Heart left ventricle (tissue), 16 donors: ENCODE measurements around the gene PLXNA3. TPM values are rescaled to one million over a fixed set of nuclear protein-coding genes. Genes with fewer than 3 reads are reported as not detected.
A peak's percentile ranks its signal among the peaks of the same experiment; 100 is the strongest.

ENCODE experiments used
- ATAC-seq, 4 donors: fragments of 200-7000 bp; cut with Tn5 transposase; one replicate each; pipeline ENCODE4 v1.9.1; 2020 to 2022; ENCODE audit warnings: moderate library complexity in 4 of 4, mild to moderate bottlenecking in 3 of 4, moderate number of reproducible peaks in 1 of 4
- DNase-seq, 5 donors: peaks; one replicate each; pipeline ENCODE4 v3.0.0-alpha.2; 2020
- H3K27ac ChIP-seq, 12 donors: fragments of 200-600 bp; sonication (generic) in 4 of 12; one replicate each; pipeline versions ENCODE4 v1.5.0 to v1.8.0; 2016 to 2022; ENCODE audit warnings: mild to moderate bottlenecking in 2 of 12
- H3K27me3 ChIP-seq, 9 donors: fragments of 200-600 bp; sonication (generic) in 2 of 9; one replicate each; pipeline versions ENCODE4 v1.5.1 to v1.8.0; 2016 to 2022; ENCODE audit warnings: mild to moderate bottlenecking in 3 of 9
- H3K36me3 ChIP-seq, 9 donors: fragments of 200-600 bp; sonication (generic) in 2 of 9; one replicate each; pipeline versions ENCODE4 v1.5.0 to v1.8.0; 2018 to 2022; ENCODE audit warnings: mild to moderate bottlenecking in 2 of 9
- H3K4me1 ChIP-seq, 12 donors: fragments of 200-600 bp; sonication (generic) in 4 of 12; one replicate each; pipeline versions ENCODE4 v1.5.0 to v1.8.0; 2016 to 2022; ENCODE audit warnings: mild to moderate bottlenecking in 3 of 12
- H3K4me3 ChIP-seq, 12 donors: fragments of 200-600 bp; sonication (generic) in 4 of 12; one replicate each; pipeline versions ENCODE4 v1.5.0 to v1.8.0; 2017 to 2022; ENCODE audit warnings: mild to moderate bottlenecking in 9 of 12, moderate library complexity in 4 of 12
- H3K9me3 ChIP-seq, 12 donors: fragments of 200-600 bp; sonication (generic) in 4 of 12; one replicate each; pipeline versions ENCODE4 v1.5.0 to v1.8.0; 2016 to 2022; ENCODE audit warnings: mild to moderate bottlenecking in 1 of 12
- CTCF ChIP-seq, 12 donors: fragments of 200-600 bp; sonication (generic) in 4 of 12; IDR thresholded peaks; one replicate each; pipeline versions ENCODE4 v1.5.0 to v1.8.0; 2018 to 2022; ENCODE audit warnings: antibody characterized with exemption in 12 of 12, mild to moderate bottlenecking in 5 of 12
- POLR2A ChIP-seq, 2 donors: fragments of 450-650 bp; IDR thresholded peaks; one replicate each; pipeline ENCODE4 v1.6.1; 2017; ENCODE audit warnings: antibody characterized with exemption in 2 of 2, mild to moderate bottlenecking in 2 of 2, moderate library complexity in 2 of 2
- WGBS, 4 donors: extraction: QIAGEN DNeasy Blood & Tissue Kit in 2 of 4; methylation state at CpG; one replicate each; pipeline versions ENCODE4 v1.1.5 to v1.1.7; 2013 to 2018; 5-methylcytosine and 5-hydroxymethylcytosine counted together
- intact Hi-C, 10 donors: fragments of 100-400 bp; cut with DNase I; formaldehyde crosslinking; loops; one replicate each; pipeline versions ENCODE4 v1.11.1 to v1.14.2; 2022
- polyA plus RNA-seq, 2 donors: library from polyadenylated mRNA; stranded (reverse); fragments of 200-250 nt; gene quantifications; one replicate each; pipeline ENCODE4 v1.2.3, GENCODE V29; 2013
- total RNA-seq, 9 donors: library from RNA; depleted of rRNA in 2 of 9; stranded (reverse); fragments of >200 nt in 2 of 9; fragmentation: NEBNext Ultra II Directional in 3 of 9; extraction: Animal tissue kit (Norgen Biotek cat#: 25700) in 3 of 9; gene quantifications; one replicate each; pipeline versions ENCODE4 v1.1.0 to v1.2.4, GENCODE V29; 2016 to 2023
- donor health status: ischemic (EF 13 %, LVEDD 7.1; RV severe dilation, severe dysfunction).
- donor health status: healthy with polysubstance abuse.
- donor health status: DM: no; HTN: yes; CAD: no.
- donor health status: DM: no; HTN: no; CAD: no.
- donor health status: ischemic (EF 25% LVEDD 6.9; RV normal size, moderate dysfunction).
- donor health status: ischemic (EF 25% LVEDD 5.7; RV mildly dilated, moderate dysfunction).
- donor health status: healthy.
- donor health status: DM: yes; HTN: yes; CAD: no.
- donor health status: ischemic (EF 35%, LVEDD 5.7; RV mildly dilated, moderate dysfunction).
- donor health status: nonischemic (EF 11% LVEDD 7.7; RV severe dilation, severe dysfunction).
- donor health status: DM: yes; HTN: yes; CAD: no.
- donor health status: PGD.
- donor health status: ischemic (EF 29% LVEDD 5.4; RV normal size, mild dysfunction).
- donor health status: nonischemic (EF 23%, LVEDD 6.1; RV moderate dilation, normal function).

Gene PLXNA3
- total and polyA plus RNA-seq, 11 donors: 4.7 to 46.6 (median 12.6) TPM

- Histone ChIP-seq H3K36me3 (peaks cover 0 to 5% (median 0%) of the 10 kb centered on the region in 9 donors), H3K4me1 (peaks cover 0 to 13% (median 0%) of the 10 kb centered on the region in 12 donors), H3K27ac (peak overlapping the region in 9 of 12 donors; percentile 32 to 89 (median 68)), H3K4me3 (peak overlapping the region in 11 of 12 donors; percentile 40 to 85 (median 62)), H3K27me3 (no peaks in the 10 kb centered on the region), H3K9me3 (no peaks in the 10 kb centered on the region)
- WGBS, 4 donors: 3 to 40% (median 18%) methylated on average over 27 to 65 of the region's 65 CpGs
- TF ChIP-seq POLR2A (IDR thresholded peaks at IDR 0.05) (no peak), CTCF (IDR thresholded peaks at IDR 0.05) (no peak)
- DNase-seq: peak in 3 of 5 donors; percentile 23 to 65 (median 38)
- ATAC-seq: peak in 3 of 4 donors; percentile 18 to 54 (median 46)
- intact Hi-C loops: no loop called here
Observed at GRCh38 chrX:154457491-154458115, 478 bp upstream of the PLXNA3 start.

- ATAC-seq (peak; percentile 60 to 84 (median 80)), DNase-seq (peak in 4 of 5 donors; percentile 32 to 69 (median 56))
- Histone ChIP-seq H3K27ac (peak overlapping the region in 8 of 12 donors; percentile 32 to 73 (median 68)), H3K4me1 (peaks cover 0 to 13% (median 0%) of the 10 kb centered on the region in 12 donors), H3K27me3 (no peaks in the 10 kb centered on the region), H3K9me3 (no peaks in the 10 kb centered on the region), H3K36me3 (peaks cover 0 to 8% (median 0%) of the 10 kb centered on the region in 9 donors), H3K4me3 (peak overlapping the region; percentile 40 to 85 (median 62))
- TF ChIP-seq CTCF (IDR thresholded peaks at IDR 0.05) (no peak), POLR2A (IDR thresholded peaks at IDR 0.05) (no peak)
- intact Hi-C loops: no loop called here
- 35 to 79% (median 50%) methylated on average over 14 to 15 of the region's 15 CpGs for WGBS, 4 donors
Observed at GRCh38 chrX:154458954-154459778, 1.1 kb downstream of the PLXNA3 start.

GRCh38 chrX:154459832-154460231, 1.8 kb downstream of the PLXNA3 start:
- H3K9me3 ChIP-seq: no peaks in the 10 kb centered on the region
- DNase-seq (peak in 1 of 5 donors; percentile 35), ATAC-seq (peak in 1 of 4 donors; percentile 28)
- no peaks in the 10 kb centered on the region for H3K27me3 ChIP-seq
- intact Hi-C loops: no loop called here
- H3K27ac ChIP-seq: peak overlapping the region in 1 of 12 donors; percentile 23
- H3K4me1 ChIP-seq: peaks cover 0 to 13% (median 0%) of the 10 kb centered on the region in 12 donors
- 50 to 73% (median 64%) methylated on average over 10 to 14 of the region's 14 CpGs for WGBS, 4 donors
- H3K36me3 ChIP-seq: peaks cover 0 to 12% (median 0%) of the 10 kb centered on the region in 9 donors
- H3K4me3 ChIP-seq: peak overlapping the region in 6 of 12 donors; percentile 61 to 85 (median 68)
- TF ChIP-seq POLR2A (IDR thresholded peaks at IDR 0.05): no peak
- no peak for TF ChIP-seq CTCF (IDR thresholded peaks at IDR 0.05)

- no peaks in the 10 kb centered on the region for H3K27me3 ChIP-seq
- WGBS, 4 donors: 87 to 89% (median 88%) methylated on average over 18 to 26 of the region's 26 CpGs
- no peak for ATAC-seq
- peak in 1 of 5 donors; percentile 33 for DNase-seq
- peaks cover 0 to 15% (median 0%) of the 10 kb centered on the region in 9 donors for H3K36me3 ChIP-seq
- H3K9me3 ChIP-seq: no peaks in the 10 kb centered on the region
- intact Hi-C loops: no loop called here
- H3K4me1 ChIP-seq: peaks cover 0 to 13% (median 0%) of the 10 kb centered on the region in 12 donors
- H3K4me3 ChIP-seq: peak overlapping the region in 1 of 12 donors; percentile 64
- no peak for TF ChIP-seq CTCF (IDR thresholded peaks at IDR 0.05)
- TF ChIP-seq POLR2A (IDR thresholded peaks at IDR 0.05): no peak
- no peak overlapping the region for H3K27ac ChIP-seq
Observed at GRCh38 chrX:154460326-154460725, 2.2 kb downstream of the PLXNA3 start.
